T-helper 22 cell (primary cell): ENCODE measurements around the gene DACH1.
"Not testable (repeated sequence)": the region's sequence is repeated elsewhere in the genome, so short reads cannot be mapped to it uniquely, and the experiment has no call there.

Source experiments
- DNase-seq: peaks from one replicate; pipeline ENCODE4 v3.0.0-alpha.2; 2020; ENCODE audit warnings: low read depth

DACH1 gene

DNA sequence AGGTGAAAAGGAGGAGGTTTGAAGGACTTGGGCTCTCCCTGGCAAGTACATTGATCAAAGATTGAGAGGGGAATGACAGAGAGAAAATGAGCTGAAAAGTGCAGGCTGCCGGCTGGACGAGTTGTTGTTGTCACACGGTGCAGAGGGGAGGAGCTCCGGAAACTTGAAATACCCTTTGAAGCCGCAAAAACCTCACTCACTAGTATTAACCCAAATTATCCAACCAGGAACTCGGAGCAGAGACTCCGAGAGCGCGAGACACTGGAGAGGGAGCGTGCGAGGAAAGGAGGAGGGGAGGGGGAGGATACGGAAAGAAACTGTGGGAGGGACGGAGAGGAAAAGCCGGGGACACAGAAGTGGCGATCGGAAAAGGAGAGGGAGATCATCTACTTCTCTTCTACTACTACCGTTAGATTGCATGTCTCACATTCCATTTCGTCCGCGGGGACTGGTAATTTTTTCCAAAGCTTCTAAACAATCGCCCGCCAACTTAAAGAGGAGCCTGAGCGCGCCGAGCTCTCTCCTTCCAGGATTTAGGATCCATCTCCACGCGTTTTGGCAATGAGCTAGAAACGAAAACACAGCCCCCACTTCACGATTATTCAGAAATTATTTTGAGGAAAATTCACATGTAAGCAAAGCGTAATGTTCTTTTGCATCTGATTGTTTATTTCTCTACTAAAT lies at the start of gene DACH1:
TSS of gene DACH1 (minus strand) at position 74 of the 684 bp plus-strand sequence.
- DNase-seq: no peak

DNA sequence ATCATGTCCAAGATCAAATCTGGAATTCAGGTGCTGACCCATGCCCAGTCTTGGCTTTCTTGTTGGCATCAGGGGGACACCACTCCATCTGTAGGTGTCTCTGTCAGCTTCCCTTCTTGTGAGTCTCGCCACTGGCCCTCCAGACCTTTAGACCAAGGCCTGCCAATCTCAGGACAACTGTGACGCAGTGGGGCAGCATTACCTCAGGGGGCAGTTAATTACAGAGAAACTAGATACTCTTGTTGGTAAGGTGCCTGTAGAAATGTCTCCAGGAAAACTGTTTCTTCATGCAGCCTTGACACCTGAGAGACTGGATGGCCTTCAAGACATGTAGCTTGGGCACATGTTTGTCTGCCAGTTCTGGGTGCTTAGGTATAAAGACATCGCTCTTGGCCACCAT lies 46.7 kb upstream of the DACH1 start:
- DNase-seq: no peak

DNA sequence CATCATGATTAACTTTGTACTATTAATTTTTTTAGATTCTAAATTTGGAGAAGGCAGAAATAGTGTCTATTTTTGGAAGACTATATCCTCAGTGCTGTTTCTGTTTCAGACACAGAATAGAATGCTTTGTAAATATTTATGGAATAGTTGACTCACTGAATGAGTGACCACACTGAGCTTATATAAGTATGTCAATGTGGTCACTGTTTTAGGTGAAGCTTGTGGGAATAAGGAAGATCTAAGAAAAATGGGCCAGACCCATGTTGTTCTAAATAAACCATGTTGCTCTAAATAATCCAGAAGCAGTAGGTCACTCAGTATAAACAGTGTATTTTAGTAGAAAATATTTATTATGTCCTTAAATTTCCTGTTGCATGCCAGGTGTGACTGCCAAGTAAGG lies 45.5 kb upstream of the DACH1 start:
- DNase-seq: no peak

DNA sequence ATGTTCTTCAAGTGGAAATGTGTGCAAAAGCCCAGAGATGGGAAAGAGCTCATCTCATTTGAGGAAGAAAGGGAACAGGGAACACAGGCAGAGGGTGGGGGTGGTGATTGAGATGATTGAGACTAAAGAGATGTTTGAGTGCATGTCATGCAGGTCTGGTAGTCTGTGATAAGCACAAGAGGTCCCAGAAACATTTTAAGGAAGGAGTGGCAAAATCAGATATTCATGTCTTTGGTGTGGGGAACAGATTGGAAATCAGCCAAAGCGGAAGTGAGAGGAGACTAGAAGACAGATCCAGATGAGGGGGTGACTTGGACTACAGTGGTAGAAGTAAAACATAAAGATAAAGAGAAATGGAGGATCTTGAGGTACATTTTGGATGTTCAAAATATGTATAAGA lies 39.4 kb upstream of the DACH1 start:
- DNase-seq: no peak

DNA sequence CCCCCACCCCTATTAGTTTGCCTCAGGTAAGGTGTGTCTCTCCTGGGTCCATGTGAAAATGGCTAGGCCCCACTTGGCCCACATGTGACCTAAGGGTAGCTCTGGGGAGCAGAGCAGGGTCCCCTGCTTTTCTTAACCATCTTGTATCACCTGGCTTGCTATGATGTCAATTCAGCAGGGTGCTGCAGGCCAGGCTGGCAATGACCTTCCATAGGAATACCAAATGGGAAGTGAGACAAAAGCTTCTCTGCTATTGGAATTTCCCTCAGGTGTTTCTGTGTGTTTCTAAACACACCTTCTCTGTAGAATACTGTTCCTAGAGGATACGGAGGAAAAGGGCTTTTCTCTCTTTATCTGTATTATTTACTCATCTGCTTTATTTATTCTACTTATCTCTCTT lies 35.7 kb upstream of the DACH1 start:
- DNase-seq: no peak

DNA sequence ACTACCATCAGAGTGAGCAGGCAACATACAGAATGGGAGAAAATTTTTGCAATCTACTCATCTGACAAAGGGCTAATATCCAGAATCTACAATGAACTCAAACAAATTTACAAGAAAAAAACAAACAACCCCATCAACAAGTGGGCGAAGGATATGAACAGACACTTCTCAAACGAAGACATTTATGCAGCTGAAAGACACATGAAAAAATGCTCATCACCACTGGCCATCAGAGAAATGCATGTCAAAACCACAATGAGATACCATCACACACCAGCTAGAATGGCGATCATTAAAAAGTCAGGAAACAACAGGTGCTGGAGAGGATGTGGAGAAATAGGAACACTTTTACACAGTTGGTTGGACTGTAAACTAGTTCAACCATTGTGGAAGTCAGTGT lies 26.5 kb upstream of the DACH1 start:
- DNase-seq: not testable (repeated sequence)

DNA sequence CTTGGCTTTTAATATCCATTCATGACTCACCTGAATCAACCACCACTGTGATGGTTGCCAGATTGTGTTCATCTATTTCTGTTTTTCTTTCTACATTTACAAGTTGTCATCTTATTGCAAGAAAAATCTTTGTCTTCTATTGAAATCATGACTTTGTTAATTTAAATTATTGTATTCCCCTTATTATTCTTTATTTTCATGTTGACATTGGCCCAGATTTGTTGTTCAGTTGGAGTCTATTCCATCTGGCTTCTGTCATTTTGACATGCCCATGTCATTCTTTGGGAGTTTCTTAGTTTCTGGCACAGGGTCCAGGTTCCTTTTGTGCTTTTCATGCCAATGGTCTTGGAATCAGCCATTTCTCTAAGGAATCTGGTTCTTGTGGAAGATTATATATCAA lies 19.9 kb upstream of the DACH1 start:
- no peak for DNase-seq

DNA sequence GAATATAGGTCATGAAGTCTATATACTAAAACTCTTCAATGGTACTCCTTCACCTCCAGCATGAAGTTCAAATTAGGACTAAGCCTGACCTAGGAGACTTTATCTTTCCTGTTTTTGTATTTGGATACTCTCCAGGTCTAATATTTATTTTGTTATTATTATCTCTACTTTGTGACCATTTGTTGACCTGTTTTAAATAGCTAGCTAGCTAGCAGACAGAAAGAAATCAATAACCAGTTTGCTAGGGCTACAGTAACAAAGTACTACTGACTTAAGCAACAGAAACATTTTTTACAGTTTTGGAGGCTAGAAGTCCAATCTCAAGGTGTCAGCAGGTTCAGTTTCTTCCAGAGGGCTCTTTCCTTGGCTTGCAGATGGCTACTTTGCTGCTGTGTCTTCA lies 15.1 kb upstream of the DACH1 start:
- no peak for DNase-seq

DNA sequence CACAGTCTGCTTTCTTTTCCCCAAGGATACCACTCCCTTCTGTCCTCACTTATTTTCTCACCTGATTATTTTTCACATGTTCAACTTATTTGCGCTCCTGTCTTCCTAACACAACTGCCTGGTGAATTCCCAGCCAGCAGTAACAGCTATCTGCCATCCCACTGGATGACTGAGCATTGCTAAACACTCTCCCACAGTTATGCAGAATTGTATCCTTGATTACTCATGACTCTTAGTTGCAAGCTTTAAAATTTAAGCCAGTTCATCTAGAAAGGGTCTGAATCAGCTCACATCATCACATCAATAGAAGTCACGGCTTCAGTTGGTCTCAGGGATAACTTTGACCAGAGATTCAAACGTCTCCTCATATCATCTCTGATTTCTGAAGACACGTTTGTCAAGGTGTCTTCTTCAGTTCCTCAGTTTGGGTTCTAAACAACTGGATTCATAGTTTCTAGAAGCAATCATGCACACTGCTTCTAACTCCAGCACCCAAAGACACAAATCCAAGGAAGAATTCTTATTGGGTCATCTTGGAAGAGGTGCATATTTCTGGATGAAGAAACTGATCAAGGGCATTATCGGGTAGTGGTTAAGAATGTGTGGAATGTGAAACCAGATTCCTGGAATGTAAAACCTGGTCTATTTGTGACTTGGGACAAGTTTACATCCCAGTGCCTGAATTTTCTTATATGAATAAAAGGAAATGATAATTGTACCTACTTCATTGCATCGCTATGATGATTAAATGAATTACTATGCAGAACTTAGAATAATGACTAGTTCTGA lies 13.9 kb upstream of the DACH1 start:
- no peak for DNase-seq

DNA sequence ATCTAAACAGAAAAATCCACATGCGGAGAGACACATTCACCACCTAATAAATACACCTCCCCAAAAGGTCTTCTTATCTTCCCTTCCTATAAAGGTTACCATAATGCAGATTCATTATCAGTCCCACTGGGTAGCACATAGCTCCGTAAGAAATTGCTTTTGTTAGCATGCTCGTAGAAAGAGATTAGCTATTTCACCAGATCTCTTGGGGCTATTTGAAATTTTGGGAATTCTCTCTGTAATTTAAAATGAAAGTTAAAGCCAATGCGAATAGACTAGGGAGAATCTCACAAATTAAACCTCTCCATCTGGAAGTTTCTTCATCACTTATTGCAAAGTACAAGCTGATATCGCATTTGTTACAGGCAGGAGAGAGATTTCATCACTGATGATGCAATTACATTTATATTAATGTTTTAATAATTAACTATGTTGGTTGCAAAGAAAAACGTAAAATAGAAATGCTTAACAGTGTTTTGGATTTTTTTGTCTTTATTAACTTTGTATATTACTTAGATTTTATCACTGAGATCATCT lies 12.9 kb upstream of the DACH1 start:
- no peak for DNase-seq

DNA sequence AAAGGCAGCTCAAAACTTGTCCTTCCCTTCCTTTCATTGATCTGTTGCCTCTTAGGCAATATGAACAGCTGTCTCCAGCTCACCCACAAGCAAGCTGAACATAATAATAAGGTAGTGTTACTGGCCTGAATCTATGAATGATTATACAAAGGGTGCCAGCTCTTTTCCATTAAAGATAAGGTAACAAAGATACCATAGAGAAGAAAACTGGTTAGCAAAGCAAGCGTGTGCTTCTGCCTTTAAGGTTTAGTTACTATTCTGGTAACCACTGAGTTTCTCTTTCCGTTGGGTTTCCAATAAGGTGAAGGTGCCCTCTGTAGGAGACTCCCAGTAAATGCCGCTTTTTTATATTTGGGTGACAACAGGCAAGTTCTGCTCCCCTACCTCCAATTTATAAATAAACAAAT lies 12.1 kb upstream of the DACH1 start:
- DNase-seq: no peak

DNA sequence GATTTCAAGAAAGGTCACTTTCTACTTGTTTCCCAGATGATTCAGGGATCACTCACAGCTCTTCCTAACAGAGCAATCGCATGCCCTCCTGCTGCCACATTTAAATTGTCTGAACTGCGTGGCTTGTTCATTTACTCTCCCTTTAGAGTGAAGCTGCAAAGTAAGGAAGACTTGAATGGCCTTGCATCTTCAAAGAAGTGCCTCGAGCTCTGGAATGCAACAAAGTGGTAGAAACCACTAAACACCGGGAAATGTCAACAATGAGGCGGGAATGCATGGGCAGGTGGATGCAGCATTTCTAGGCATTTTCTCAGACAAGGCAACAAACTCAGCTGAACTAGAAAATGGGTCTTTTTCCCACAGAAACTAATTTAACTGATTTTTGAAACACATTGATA lies 10.3 kb upstream of the DACH1 start:
- no peak for DNase-seq

DNA sequence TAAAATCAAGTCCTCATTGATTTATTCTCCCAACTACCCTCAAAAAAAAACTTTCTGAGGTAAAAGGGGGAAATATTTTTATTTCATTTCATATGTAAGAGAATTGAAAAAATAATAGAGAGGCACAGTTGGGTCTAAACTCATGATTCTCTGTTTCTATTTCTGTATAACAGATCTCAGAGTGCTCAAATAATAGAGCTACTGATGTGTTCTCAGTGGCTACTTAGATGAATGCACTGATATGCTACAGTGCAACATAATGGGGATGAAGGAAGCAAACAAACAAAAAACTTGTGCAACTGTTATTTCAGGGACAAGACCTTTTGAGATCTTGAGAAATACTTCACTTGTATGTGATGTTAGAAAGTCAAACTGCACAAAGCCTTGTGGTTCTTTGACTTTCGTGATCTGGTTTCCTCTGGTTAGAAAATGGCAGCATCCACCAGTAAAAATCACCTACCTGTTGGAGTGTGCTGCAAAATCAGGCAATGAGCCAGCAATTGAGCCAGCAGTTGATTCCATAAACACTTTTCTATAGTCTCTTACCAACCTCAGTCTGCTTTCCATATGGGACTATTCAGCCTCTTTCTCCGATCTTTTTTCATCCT lies 9.7 kb upstream of the DACH1 start:
- DNase-seq: no peak

DNA sequence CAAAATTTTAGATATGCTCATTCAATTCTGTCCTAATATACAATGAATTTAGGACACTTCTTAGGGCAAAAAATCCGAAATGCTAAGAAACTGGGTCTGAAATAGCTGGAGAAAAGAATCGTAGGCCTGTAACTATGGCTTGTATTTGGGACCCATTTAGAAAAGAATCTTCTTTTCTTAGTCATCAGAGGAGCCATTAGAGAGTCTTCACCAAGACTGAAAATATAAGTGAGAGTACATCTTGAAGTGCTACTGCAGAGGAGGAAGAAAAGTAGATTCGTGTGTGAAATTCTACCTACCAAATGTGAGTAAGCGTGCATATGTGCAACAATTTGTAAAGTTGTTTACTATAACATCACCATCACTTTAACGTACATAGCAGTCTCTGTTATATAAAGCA lies 8.8 kb upstream of the DACH1 start:
- DNase-seq: no peak

DNA sequence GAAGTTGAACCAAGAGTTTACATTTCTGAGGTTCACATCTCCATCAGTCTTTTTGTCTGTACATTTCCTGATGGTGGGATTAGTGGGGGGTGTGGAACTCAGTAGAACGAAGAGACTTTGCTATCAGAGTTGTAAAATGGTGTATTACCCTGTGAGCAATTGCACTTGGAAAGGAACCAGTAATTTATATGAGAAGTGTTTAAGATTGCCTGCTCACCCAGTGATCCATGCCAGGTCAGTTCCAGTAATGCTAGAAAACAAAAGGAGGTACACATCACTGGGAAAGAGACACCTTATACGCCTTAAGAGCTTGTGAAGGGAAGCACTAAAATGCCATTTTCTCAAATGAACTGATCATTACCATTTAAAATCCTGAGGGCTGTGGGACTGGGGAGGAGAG lies 7.5 kb upstream of the DACH1 start:
- no peak for DNase-seq

DNA sequence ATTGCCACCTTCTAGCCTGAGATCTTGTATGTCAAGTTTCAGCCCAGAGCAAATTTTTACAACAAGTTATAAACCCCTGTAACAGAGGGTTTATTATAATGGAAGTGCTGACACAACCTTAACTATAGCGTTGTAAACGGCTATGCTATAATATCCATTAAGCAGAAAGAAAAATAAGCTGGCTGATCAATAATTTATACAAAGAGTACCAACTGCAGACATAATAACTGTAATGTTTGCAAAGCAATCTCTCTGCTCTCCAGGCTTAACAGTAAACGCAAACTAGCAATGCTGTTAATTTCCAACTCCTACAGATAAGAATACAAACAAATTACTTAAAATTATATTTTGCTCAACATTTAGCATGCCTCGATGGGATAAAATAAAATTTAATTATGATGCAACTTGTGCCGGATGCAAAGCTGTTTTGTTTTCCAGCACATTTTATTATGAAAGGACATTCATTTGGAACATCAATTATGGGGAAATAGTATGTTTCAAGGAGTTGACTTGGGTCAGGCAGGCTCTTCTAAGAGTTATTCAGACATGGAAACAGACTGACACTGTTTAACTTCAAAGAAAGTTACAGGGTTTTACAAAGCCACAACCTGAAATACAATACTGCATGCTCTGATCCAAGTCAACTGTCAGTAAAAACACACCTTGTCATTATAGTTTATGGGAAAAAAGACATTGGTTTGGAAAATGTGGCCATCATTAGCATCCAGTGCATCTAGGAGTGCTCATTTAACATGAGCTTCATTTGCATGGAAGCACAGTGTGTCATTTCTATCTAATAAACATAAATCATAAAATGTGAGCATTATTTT lies 6.6 kb upstream of the DACH1 start:
- DNase-seq: no peak

DNA sequence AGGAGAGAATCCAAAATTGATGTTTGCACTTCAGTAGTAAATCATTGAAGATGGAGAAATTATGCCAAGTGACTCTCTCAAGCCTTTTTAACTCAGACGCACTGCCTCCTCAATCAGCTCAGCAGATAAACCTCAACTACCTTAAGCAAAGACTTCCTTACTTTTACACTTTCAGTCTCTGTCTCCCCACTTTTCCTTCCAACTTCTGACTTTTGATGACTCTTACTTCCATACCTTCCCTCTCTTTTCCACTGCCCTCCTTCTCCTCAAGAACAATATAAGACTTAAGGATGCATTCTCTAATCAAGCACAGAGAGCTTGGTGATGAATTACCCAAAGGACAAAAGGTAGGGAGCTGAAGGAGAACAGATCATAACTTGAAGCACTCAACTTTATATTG lies 4.8 kb upstream of the DACH1 start:
- DNase-seq: no peak

DNA sequence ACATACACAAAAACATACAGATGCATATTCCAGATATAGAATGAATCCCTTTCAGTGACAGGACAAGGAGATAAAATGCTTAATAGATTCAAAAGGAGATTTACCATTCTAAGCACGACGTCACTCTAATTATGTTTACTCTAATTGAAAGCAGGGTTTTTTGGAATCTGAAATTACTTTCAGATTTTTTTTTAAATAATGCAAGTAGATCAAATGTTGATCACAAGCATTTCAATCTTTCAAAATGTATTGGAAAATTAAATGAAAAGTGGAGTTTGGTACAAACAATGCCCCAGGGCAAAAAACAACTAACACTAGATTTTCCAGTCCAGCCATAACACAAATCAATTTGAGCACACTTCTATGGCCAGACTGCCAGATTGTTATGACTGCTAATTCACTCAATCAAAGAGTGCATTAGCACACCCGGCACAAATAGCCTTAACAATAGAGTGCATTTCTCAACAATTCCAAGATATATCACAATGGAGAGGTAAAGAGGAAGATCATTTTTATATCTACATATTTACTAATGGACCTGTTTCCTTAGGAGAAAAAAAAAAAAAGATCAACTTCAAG lies 4.3 kb upstream of the DACH1 start:
- no peak for DNase-seq

DNA sequence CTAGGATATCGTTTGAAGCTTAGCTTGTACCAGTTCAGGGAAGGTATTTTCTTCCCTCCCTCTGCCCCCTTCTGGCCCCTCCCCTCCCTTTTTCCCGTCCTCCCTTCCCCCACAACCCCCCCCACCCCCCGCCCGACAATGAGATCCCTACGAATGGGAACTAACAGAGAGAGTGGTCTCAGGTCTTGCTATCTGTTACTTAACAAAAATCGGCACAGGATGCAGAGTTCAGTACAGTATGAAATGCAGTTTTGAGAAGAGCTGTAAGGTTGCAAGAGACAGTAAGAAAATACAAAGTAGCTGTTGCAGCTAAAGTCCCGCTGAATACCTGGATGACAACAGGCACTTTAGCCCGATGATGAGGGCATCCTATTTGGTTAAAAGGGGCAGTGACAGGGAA lies 3.1 kb upstream of the DACH1 start:
- no peak for DNase-seq

DNA sequence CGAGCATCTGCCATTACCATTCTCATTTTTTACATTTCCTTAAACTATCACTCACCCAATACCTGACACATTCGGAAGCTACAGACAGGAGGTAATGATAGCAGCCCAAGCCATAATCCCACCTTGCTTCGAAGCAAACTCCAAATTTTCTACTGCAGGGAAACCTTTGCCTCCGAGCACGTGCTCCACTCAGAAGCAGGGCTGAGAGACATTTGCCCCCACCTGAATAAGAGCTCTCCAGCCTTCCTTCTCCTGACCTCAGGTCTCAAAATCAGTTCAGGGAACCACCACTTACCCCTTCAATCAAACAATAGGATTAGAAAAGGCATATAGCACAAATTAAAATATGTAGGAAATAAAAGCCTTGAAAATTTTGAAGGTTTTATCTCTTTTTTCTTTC lies 2.3 kb upstream of the DACH1 start:
- DNase-seq: no peak

DNA sequence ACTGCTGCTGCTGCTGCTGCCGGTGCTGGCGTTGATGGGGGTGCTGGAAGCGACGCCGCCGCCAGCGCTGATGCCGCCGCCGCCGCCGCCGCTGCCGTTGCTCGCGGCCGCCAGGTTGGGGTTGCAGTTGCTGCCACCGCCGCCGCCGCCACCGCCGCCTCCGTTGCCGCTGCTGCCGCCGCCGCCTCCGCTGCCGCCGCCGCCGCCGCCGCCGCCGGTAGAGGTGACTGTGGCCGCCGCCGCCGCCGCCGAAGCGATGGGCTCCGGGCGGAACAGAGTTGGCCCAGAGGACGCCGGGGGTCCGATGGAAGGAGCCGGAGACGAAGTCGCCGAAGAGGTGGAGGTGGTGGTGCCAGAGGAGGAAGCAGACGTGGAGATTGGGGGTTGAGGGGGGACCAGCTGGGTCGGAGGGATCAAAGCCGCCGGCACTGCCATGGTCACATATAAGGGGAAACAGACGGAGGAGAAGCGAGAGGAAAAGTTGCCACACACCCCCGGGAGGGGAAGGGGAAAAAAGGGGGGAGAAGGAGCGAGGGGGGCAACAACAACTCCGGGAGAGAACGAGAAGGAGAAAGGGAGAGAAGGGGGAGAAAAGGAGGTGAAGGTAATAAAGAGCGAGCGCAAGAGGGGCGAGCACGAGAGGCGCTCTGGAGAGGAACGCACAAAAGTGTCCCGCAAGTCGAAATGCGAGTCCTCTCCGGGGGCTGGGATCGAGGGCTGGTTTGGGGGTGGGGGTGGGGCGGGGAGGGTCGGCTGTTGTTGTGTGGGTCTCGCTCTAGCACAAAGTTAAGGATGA lies 471 bp downstream of the DACH1 start:
- no peak for DNase-seq
